Uterus (tissue), 4 donors: ENCODE results near the gene DDX24. TPM values are rescaled to one million over a fixed set of nuclear protein-coding genes. Genes with fewer than 3 reads are reported as not detected.
A peak's percentile ranks its signal among the peaks of the same experiment; 100 is the strongest.

ENCODE experiments used
- DNase-seq, 2 donors: peaks; one replicate each; pipeline ENCODE4 v3.0.0-alpha.2; 2019 to 2020
- H3K27ac ChIP-seq, 2 donors: fragments of 200-600 bp; sonication (generic); 1 replicate in 1 of 2; 2 replicates in 1 of 2; pipeline ENCODE4 v1.5.1; 2016 to 2018
- H3K27me3 ChIP-seq, 2 donors: fragments of 200-600 bp; sonication (generic); one replicate each; pipeline ENCODE4 v1.5.1; 2018 to 2019; ENCODE audit warnings: control low read depth in 1 of 2
- H3K36me3 ChIP-seq, 2 donors: fragments of 200-600 bp; sonication (generic); one replicate each; pipeline ENCODE4 v1.5.1; 2019; ENCODE audit warnings: control low read depth in 1 of 2
- H3K4me1 ChIP-seq, 2 donors: fragments of 200-600 bp; sonication (generic); one replicate each; pipeline ENCODE4 v1.5.1; 2018 to 2019; ENCODE audit warnings: control low read depth in 1 of 2
- H3K4me3 ChIP-seq, 2 donors: fragments of 200-600 bp; sonication (generic); 1 replicate in 1 of 2; 2 replicates in 1 of 2; pipeline ENCODE4 v1.5.1; 2018 to 2019; ENCODE audit warnings: mild to moderate bottlenecking in 1 of 2
- H3K9me3 ChIP-seq, 2 donors: fragments of 200-600 bp; sonication (generic); one replicate each; pipeline ENCODE4 v1.5.1; 2019; ENCODE audit warnings: control low read depth in 1 of 2
- CTCF ChIP-seq, 4 experiments: fragments of 200-600 bp in 2 of 4; fragments of 450-650 bp in 2 of 4; sonication (generic) in 2 of 4; IDR thresholded peaks; one replicate each; pipeline ENCODE4 v1.5.1; 2016 to 2019; ENCODE audit warnings: antibody characterized with exemption in 4 of 4, mild to moderate bottlenecking in 2 of 4, moderate library complexity in 1 of 4
- POLR2A ChIP-seq, 2 donors: fragments of 450-650 bp; IDR thresholded peaks; one replicate each; pipeline ENCODE4 v1.6.1; 2016; ENCODE audit warnings: antibody characterized with exemption in 2 of 2, mild to moderate bottlenecking in 1 of 2, moderate library complexity in 1 of 2
- intact Hi-C: fragments of 100-400 bp; cut with DNase I; formaldehyde crosslinking; loops from one replicate; pipeline ENCODE4 v1.15.1; 2023; ENCODE audit warnings: low total_unique reads
- total RNA-seq, 4 donors: library from RNA; depleted of rRNA in 3 of 4; stranded (reverse); fragments of >200 nt in 3 of 4; gene quantifications; one replicate each; pipeline versions ENCODE4 v1.1.0 to v1.2.4, GENCODE V29; 2014 to 2023
- donor health status: DM: yes; HTN: yes; CAD: no.

DDX24 gene
- total RNA-seq, 4 donors from 2014 or later: 55.6 to 223 (median 116) TPM

GRCh38 chr14:94111276-94112095, 30.5 kb upstream of the DDX24 start:
- Histone ChIP-seq H3K4me1 (no peaks in the 10 kb centered on the region), H3K9me3 (no peaks in the 10 kb centered on the region), H3K4me3 (peak overlapping the region; percentile 26 to 32), H3K27me3 (no peaks in the 10 kb centered on the region), H3K27ac (peak overlapping the region; percentile 79 to 90), H3K36me3 (no peaks in the 10 kb centered on the region)
- TF ChIP-seq POLR2A (IDR thresholded peaks at IDR 0.05) (no peak), CTCF (IDR thresholded peaks at IDR 0.05) (no peak)
- DNase-seq: no peak
- intact Hi-C loops: no loop called here

GRCh38 chr14:94110552-94111181, 29.7 kb upstream of the DDX24 start, which contains the start of gene IFI27:
IFI27 (plus strand) TSS chr14:94110736.
- Histone ChIP-seq H3K4me3 (peak within 1 kb of the TSS; percentile 26 to 32), H3K27ac (peak within 1 kb of the TSS; percentile 79 to 90), H3K27me3 (no peaks in the 10 kb centered on the region), H3K9me3 (no peaks in the 10 kb centered on the region), H3K36me3 (no peaks in the 10 kb centered on the region), H3K4me1 (no peaks in the 10 kb centered on the region)
- intact Hi-C loops: no loop called here
- TF ChIP-seq POLR2A (IDR thresholded peaks at IDR 0.05) (peak; percentile 57 to 86), CTCF (IDR thresholded peaks at IDR 0.05) (no peak)
- peak; percentile 53 to 72 for DNase-seq

GRCh38 chr14:94109915-94110250, 28.9 kb upstream of the DDX24 start:
- intact Hi-C loops: no loop called here
- TF ChIP-seq POLR2A (IDR thresholded peaks at IDR 0.05): no peak
- no peak for TF ChIP-seq CTCF (IDR thresholded peaks at IDR 0.05)
- no peaks in the 10 kb centered on the region for H3K9me3 ChIP-seq

GRCh38 chr14:94104731-94105130, 23.7 kb upstream of the DDX24 start:
- H3K36me3 ChIP-seq: no peaks in the 10 kb centered on the region
- TF ChIP-seq POLR2A (IDR thresholded peaks at IDR 0.05): no peak
- TF ChIP-seq CTCF (IDR thresholded peaks at IDR 0.05): no peak
- no peak for DNase-seq
- intact Hi-C loops: no loop called here
- H3K4me1 ChIP-seq: no peaks in the 10 kb centered on the region
- no peaks in the 10 kb centered on the region for H3K27me3 ChIP-seq
- H3K27ac ChIP-seq: no peak overlapping the region
- no peaks in the 10 kb centered on the region for H3K9me3 ChIP-seq
- H3K4me3 ChIP-seq: no peak overlapping the region

More at GRCh38 chr14:94109915-94110250, 28.9 kb upstream of the DDX24 start:
- H3K4me3 ChIP-seq: no peak overlapping the region
- no peaks in the 10 kb centered on the region for H3K27me3 ChIP-seq
- DNase-seq: no peak
- H3K4me1 ChIP-seq: no peaks in the 10 kb centered on the region
- peak overlapping the region; percentile 79 to 90 for H3K27ac ChIP-seq
- no peaks in the 10 kb centered on the region for H3K36me3 ChIP-seq

GRCh38 chr14:94103554-94104150, 22.6 kb upstream of the DDX24 start:
- Histone ChIP-seq H3K4me1 (no peaks in the 10 kb centered on the region), H3K9me3 (no peaks in the 10 kb centered on the region), H3K27me3 (no peaks in the 10 kb centered on the region), H3K4me3 (no peak overlapping the region), H3K27ac (no peak overlapping the region), H3K36me3 (no peaks in the 10 kb centered on the region)
- intact Hi-C loops: no loop called here
- no peak for DNase-seq
- no peak for TF ChIP-seq CTCF (IDR thresholded peaks at IDR 0.05)
- TF ChIP-seq POLR2A (IDR thresholded peaks at IDR 0.05): no peak
